GF-D8 (cell line): ENCODE data around the gene GPRC5C.
"Not testable (repeated sequence)": the region's sequence is repeated elsewhere in the genome, so short reads cannot be mapped to it uniquely, and the experiment has no call there.

Experiments used
- DNase-seq: peaks from one replicate; lab custom pipeline; 2025; lab: John Stamatoyannopoulos, UW

The GPRC5C gene

DNA sequence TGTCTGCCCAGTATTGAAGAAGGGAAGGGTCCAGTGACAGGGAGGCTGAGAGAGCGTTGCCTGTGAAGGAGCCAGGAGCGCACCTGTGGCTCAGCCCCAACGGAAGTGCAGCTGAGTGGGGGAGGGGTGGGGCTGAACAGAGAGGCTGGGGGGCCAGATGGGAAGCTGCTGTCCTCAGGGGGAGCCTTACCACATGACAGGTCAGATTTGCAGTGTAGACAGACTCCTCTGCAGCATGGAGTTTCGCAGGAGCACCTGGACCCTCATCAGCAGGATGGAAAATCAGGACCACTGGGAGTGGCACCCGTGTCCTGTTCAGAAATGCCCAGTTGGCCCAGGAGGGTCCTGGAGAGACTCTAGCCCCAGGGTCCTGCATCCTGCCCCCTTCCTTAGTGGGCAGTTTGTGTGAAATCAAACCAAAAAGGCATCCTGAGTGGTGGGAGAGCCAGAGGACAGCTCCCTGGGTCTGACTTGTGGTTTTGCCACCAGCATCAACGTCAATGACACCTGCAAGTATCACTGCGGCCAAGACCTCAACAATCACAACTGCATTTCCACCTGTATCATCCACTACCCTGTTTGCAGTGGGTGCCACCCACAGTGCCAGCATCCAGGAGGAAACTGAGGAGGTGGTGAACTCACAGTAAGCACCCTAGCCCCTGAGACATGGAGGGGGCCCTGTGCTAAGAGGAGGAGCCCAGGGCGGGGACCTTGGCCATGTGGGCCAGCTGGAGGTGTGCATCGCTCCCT lies 42.3 kb downstream of the GPRC5C start:
- no peak for DNase-seq

DNA sequence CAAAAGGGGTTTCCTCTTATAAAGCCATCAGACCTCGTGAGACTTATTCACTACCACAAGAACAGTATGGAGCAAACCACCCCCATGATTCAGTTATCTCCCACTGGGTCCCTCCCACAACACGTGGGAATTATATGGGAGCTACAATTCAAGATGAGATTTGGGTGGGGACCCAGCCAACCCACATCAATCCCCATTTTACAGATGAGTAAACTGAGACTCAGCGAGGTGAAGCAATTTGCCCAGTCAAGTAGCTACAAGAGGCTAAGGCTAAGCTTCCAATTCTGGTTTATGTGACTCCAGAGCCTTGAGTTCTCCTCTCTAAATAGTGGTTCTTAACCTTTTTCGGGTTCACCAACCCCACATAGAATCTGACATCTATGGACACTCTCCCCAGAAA lies 43.3 kb downstream of the GPRC5C start:
- DNase-seq: no peak

DNA sequence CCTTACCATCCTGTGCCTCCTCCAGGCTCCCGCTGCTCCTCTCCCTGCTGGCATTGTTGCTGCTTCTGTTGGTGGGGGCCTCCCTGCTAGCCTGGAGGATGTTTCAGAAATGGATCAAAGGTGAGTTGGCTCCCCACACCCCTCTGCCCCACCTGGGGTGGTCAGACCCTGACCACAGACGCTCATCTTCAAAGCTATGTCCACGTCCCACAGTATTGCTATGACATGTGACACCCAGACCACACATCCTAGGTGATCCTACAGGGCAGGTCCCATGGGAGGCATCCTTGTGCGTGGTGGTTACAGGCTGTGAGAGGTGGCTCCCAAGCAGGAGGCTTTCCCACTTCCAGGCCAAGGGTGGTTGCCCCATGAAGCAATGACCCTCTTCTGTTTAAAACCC lies 45.5 kb downstream of the GPRC5C start:
- no peak for DNase-seq

DNA sequence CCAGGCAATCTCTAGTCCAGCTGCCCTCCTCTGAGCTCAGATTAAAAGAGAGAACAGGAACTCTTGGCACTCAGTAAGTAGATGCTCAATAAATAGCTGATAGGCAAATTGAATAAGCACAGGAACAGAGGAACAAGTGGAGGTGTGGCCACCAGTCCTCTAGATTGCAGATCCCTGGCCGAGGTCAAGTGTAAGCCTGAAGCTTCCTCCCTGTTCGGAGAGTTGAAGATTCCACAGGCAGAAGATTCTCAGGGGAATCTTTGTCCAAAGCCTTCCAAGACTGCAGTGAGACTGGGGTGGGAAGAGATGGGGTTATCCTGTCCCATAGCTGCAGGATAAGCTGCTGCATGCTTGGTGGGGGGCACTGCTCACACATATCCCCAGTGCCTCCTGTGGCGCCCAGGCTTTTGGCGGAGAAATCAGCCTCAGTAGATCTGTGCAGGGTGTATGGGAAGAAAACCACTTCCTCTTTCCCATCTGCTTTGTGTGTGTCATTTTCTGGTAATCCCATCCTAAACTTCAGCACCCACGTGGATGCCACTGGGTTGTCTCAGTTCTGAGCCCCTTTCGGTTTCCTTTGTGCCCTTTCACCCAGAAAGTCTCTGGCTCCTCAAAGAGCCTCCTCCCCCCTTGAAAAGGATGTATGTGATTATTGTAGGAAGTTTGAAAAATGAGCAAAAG lies 46.7 kb downstream of the GPRC5C start:
- DNase-seq: peak; percentile 35

DNA sequence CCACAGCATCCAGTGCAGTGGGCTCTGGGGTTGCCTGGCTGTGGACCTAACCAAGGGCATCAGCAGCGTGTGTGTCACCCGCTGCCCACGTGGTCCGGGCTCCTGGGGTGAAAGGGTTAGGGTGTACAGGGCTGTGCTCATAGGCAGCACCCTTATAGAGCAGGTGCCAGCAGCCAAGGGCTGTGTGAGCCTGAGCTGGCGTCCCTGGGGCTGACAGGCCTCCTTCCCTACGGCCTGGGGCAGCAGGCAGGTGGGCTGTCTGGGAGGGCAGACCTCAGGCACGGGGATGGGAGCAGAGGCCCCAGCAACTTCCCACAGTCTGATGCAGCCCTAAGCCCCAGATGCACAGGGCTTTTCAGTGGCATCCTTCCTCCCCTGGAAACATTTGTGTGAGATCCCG lies 48.4 kb downstream of the GPRC5C start:
- no peak for DNase-seq

DNA sequence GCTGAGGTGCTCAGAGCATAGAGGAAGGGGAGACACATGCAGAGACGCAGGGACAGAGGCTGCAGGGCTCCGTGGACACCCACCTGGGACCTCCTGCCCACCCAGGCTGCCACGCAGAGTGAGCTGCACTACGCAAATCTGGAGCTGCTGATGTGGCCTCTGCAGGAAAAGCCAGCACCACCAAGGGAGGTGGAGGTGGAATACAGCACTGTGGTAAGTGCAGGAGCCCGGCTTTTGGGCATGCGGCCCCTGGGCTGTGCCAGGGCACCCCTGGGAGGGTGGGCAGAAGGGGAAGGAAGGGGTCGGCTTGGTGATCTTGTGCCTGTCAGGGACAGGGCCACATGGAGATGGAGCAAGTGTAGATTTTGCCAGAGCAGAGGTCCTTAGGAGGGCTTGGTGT lies 49.7 kb downstream of the GPRC5C start:
- DNase-seq: no peak

DNA sequence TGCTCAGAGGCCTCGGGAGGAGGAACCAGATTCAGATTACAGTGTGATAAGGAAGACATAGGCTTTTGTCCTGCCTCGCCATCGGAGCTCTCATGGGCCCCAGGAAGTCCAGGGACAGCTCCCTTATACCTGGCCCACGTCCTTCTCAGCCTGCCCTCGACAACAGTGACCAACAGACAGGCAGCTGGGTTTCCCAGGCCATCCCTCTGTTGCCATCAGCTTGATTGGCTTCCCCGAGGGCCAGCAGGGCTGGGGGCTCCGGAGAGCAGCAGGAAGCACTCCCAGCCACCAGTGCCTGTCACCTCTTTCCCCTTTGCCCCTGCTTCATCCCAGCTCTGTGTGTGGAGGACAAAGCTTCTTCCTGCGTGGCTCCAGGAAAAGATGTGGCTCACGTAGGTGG lies 52.2 kb downstream of the GPRC5C start:
- no peak for DNase-seq

DNA sequence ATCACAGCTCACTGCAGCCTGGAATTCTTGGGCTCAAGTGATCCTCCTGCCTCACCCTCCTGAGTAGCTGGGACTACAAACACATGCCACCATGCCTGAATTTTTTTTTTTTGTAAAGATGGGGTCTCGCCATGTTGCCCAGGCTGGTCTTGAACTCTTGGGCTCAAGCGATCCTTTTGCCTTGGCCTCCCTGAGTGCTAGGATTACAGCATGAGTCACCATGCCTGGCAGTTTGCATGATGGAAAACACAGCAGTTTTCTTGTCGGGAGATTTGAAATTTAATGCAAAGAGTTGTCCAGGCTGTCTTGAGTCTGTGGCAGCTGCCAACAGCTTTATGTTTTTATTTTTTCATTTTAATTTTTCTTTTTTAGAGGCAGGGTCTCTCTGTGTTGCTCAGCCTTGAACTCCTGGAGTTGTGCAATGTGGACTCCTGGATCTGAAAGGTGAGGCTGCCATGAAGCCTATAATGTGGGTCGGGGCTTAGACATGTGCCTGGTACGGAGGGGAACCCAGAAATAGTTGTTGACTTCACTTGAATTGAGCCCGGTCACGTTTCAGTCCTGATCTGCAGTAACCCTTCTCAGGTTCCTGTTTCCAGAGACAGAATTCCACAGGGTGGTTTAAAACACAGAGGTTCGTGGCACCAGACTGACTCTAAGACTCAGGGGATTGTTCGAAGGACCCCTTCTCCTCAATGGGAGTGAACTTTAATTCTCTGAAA lies 53.3 kb downstream of the GPRC5C start:
- DNase-seq: no peak

DNA sequence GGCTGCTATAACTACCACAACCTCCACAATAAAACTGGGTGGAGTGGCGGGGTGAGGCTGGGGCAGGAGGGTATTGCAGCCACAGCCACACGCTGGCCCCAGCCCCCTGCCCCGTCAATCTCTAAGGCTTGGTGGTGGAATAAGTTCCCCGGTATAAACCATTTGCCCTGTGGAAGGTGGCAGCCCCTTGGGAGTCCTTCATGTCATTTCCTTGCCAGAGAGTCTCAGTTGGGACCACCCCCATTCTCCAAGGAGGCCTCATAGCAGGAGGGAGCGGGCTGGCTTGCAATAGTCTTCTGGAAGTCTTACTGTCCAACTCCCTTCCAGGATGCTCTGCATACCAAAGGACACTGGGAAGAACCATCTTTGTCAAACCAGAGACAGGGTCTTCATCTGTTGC lies 54.0 kb downstream of the GPRC5C start:
- no peak for DNase-seq

DNA sequence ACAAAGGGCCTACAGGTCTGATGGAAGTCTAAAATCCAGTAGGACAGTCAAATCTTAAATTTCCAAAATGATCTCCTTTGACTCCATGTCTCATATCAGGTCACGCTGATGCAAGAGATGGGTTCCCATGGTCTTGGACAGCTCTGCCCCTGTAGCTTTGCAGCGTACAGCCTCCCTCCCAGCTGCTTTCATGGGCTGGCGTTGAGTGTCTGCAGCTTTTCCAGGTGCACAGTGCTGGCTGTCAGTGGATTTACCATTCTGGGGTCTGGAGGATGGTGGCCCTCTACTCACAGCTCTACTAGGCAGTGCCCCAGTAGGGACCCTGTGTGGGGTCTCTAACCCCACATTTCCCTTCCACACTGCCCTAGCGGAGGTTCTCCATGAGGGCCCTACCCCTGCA lies 56.4 kb downstream of the GPRC5C start:
- DNase-seq: not testable (repeated sequence)

DNA sequence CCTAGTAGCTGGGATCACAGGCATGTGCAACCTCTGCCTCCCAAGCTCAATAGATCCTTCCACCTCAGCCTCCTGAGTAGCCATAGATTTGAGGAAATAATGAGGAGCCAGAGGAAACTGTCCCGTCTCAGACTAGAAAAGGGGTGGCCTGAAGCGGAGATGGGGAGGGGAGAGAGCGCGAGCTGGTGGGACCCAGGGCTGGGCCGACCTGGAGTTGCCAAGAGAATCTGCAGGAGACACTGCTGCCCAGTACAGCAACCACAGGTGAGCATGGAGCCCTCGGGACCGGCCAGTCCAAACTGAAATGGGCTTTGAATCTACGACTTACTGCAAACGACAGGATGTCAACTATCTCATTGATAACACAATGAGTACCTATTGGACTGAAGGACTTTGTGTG lies 58.8 kb downstream of the GPRC5C start:
- no peak for DNase-seq

DNA sequence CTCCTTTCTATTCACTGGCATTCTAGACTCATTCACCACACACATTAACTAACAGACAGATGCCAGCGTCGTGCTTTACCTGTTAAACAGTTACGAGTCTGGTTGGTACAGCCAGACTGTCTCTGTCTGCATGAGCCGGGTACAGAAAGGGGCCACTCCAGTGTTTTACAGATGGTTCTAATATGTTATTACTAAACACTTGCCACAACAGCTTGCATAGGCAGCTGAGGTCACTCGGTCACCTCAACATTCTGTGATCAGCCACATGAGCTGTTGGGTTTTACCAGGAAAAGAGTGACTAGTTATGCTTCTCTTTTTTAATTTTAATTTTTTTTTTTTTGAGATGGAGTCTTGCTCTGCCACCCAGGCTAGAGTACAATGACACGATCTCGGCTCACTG lies 59.7 kb downstream of the GPRC5C start:
- DNase-seq: peak; percentile 12

DNA sequence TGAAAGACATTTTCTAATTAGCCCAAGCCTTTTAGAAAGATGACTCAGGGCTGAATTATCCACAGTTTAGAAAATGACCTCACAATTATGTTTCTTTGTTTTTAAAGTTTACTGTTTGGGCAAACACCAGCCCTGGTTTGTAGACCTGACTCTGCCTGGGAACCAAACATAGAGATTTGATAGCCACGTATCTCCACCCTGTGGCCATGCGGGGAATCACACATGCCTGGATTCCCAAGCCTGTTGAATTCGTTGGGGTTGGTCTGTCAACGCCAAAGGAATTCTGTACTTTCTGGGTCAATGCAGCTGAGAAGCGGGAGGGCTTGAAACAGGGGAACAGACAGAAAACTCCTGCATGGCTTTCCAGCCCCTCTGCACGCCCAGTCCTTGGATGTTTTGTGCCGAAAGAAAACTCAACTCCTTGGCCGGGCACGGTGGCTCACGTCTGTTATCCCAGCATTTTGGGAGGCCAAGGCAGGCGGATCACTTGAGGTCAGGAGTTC lies 61.5 kb downstream of the GPRC5C start:
- peak; percentile 4 for DNase-seq
